Measurements from ENCODE around the gene MRPS18C. TPM values are rescaled to one million over a fixed set of nuclear protein-coding genes. Genes with fewer than 3 reads are reported as not detected.
"Not testable (repeated sequence)": the region's sequence is repeated elsewhere in the genome, so short reads cannot be mapped to it uniquely, and the experiment has no call there.

The MRPS18C gene
- total RNA-seq, 1 donor from 2014 or later = 51.4 TPM

GRCh38 chr4:83498187-83498586, 42.3 kb downstream of the MRPS18C start:
- ATAC-seq = no peak

DNA sequence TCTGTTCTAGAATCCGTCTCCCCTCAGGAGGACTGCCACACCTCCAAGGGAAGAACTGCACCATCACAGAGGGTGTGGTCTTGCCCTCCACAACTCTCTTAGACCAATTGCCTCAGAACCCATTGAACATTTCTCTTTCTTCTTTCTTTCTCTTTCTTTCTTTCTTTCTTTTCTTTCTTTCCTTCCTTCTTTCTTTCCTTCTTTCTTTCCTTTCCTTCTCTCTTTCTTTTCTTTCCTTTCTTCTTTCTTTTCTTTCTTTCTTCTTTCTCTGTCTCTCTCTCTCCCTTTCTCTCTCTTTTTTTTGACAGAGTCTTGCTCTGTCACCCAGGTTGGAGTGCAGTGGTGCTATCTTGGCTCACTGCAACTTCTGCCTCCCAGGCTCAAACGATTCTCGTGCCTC, 45.8 kb downstream of the MRPS18C start:
- not testable (repeated sequence) for ATAC-seq

DNA sequence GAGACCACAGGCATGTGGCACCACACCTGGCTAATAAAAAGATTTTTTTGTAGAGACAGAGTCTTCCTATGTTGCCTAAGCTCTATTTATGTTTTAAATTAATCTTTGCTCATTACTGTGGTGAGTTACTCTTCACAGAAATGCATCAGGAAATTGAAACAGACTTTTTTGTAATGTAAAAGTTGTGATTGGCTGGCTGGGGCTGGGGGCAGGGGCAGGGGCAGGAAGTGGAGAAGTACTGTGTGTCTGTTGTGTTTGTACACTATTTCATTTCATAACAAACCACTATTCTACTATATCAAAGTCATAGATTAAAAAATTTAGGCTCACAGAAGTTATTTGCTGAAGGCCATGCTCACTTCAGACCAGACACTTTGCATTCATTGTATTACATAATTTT, 48.1 kb downstream of the MRPS18C start:
- ATAC-seq = no peak

- no peak for ATAC-seq
Measured at GRCh38 chr4:83504503-83504902, 48.6 kb downstream of the MRPS18C start.

DNA sequence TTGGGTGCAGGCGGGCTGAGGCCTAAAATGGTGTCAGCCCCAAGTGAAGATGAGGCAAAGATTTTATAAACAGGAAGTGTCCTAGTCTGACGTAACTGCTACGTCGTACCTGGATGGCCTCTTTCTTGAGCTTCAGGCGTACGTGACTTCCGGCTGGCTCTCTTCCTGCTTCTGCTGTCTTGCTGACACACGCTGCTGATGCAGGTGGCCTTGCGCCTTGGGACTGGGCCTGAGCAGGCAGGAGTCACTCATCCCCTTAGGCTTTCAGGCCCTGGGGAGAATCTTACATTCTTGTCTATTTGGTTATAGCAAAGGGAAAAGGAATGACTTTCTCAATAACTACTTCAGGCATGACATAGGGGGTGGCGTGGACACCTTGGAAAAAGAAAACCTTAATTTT, 49.1 kb downstream of the MRPS18C start:
- ATAC-seq = no peak

- ATAC-seq = peak; percentile 60
Measured at GRCh38 chr4:83509156-83509585, 53.3 kb downstream of the MRPS18C start.

- no peak for ATAC-seq
Measured at GRCh38 chr4:83510442-83510841, 54.6 kb downstream of the MRPS18C start.

Other genes with a start within 250 kb of the MRPS18C start
- 16.7 TPM for gene COQ2, start 171.3 kb upstream of the MRPS18C start, total RNA-seq
- gene HPSE, start 121.2 kb upstream of the MRPS18C start, total RNA-seq = 15.4 TPM
- 8.0 TPM for gene HELQ, start 235 bp upstream of the MRPS18C start, total RNA-seq
- 5.9 TPM for gene ABRAXAS1, start 29.0 kb downstream of the MRPS18C start, total RNA-seq
- 9.8 TPM for gene GPAT3, start 80.0 kb downstream of the MRPS18C start, total RNA-seq

Measured in esophagus mucosa (tissue), 1 donor.